ENCODE results near the gene CPA5. TPM values are rescaled to one million over a fixed set of nuclear protein-coding genes. Genes with fewer than 3 reads are reported as not detected.

CPA5 gene
- total RNA-seq, 2 donors from 2014 or later: not detected

- Histone ChIP-seq H3K4me1 (ENCODE audit: control insufficient read depth in 1 of 2, low read depth in 2 of 2) (peaks cover 4 to 46% of the 10 kb centered on the region in 2 donors), H3K9me3 (no peaks in the 10 kb centered on the region), H3K27ac (no peak overlapping the region), H3K4me3 (no peak overlapping the region), H3K36me3 (no peaks in the 10 kb centered on the region), H3K27me3 (replicated peaks; ENCODE audit: insufficient read depth) (no peaks in the 10 kb centered on the region)
- TF ChIP-seq CTCF (IDR thresholded peaks at IDR 0.05): no peak
- DNase-seq (ENCODE audit: low spot score) (no peak), ATAC-seq (ENCODE audit: insufficient number of reproducible peaks, low FRiP score, low read depth) (no peak)
Observed at GRCh38 chr7:130401101-130401500, 56.5 kb downstream of the CPA5 start.

GRCh38 chr7:130401578-130401977 is 57.0 kb downstream of the CPA5 start:
- no peaks in the 10 kb centered on the region for H3K36me3 ChIP-seq
- H3K9me3 ChIP-seq: no peaks in the 10 kb centered on the region
- H3K4me3 ChIP-seq: no peak overlapping the region
- no peak for TF ChIP-seq CTCF (IDR thresholded peaks at IDR 0.05)
- DNase-seq (ENCODE audit: low spot score) (no peak), ATAC-seq (ENCODE audit: insufficient number of reproducible peaks, low FRiP score, low read depth) (no peak)
- H3K4me1 ChIP-seq (ENCODE audit: control insufficient read depth in 1 of 2, low read depth in 2 of 2): peaks cover 4 to 41% of the 10 kb centered on the region in 2 donors
- no peaks in the 10 kb centered on the region for H3K27me3 ChIP-seq (replicated peaks; ENCODE audit: insufficient read depth)
- no peak overlapping the region for H3K27ac ChIP-seq

GRCh38 chr7:130405003-130405402 is 60.4 kb downstream of the CPA5 start:
- H3K9me3 ChIP-seq: no peaks in the 10 kb centered on the region
- no peaks in the 10 kb centered on the region for H3K36me3 ChIP-seq
- H3K4me3 ChIP-seq: no peak overlapping the region
- H3K27me3 ChIP-seq (replicated peaks; ENCODE audit: insufficient read depth): no peaks in the 10 kb centered on the region
- TF ChIP-seq CTCF (IDR thresholded peaks at IDR 0.05): no peak
- peaks cover 0 to 8% of the 10 kb centered on the region in 2 donors for H3K4me1 ChIP-seq (ENCODE audit: control insufficient read depth in 1 of 2, low read depth in 2 of 2)
- DNase-seq (ENCODE audit: low spot score) (no peak), ATAC-seq (ENCODE audit: insufficient number of reproducible peaks, low FRiP score, low read depth) (no peak)
- H3K27ac ChIP-seq: no peak overlapping the region

- no peak for TF ChIP-seq CTCF (IDR thresholded peaks at IDR 0.05)
- no peaks in the 10 kb centered on the region for H3K27me3 ChIP-seq (replicated peaks; ENCODE audit: insufficient read depth)
Observed at GRCh38 chr7:130409067-130409711, 64.6 kb downstream of the CPA5 start.

GRCh38 chr7:130409712-130410072 is 65.1 kb downstream of the CPA5 start:
- Histone ChIP-seq H3K4me3 (no peak overlapping the region), H3K27me3 (replicated peaks; ENCODE audit: insufficient read depth) (no peaks in the 10 kb centered on the region), H3K36me3 (no peaks in the 10 kb centered on the region), H3K9me3 (no peaks in the 10 kb centered on the region), H3K27ac (no peak overlapping the region), H3K4me1 (ENCODE audit: control insufficient read depth in 1 of 2, low read depth in 2 of 2) (no peaks in the 10 kb centered on the region)
- DNase-seq (ENCODE audit: low spot score) (no peak), ATAC-seq (ENCODE audit: insufficient number of reproducible peaks, low FRiP score, low read depth) (no peak)
- no peak for TF ChIP-seq CTCF (IDR thresholded peaks at IDR 0.05)

More at GRCh38 chr7:130409067-130409711, 64.6 kb downstream of the CPA5 start:
- no peak for DNase-seq (ENCODE audit: low spot score)
- Histone ChIP-seq H3K4me1 (ENCODE audit: control insufficient read depth in 1 of 2, low read depth in 2 of 2) (no peaks in the 10 kb centered on the region), H3K27ac (no peak overlapping the region), H3K36me3 (no peaks in the 10 kb centered on the region), H3K9me3 (no peaks in the 10 kb centered on the region), H3K4me3 (no peak overlapping the region)
- ATAC-seq (ENCODE audit: insufficient number of reproducible peaks, low FRiP score, low read depth): no peak
